Colonic mucosa (tissue), 4 donors: ENCODE results near the gene OR52E2. TPM values are rescaled to one million over a fixed set of nuclear protein-coding genes. Genes with fewer than 3 reads are reported as not detected.
"Not testable (repeated sequence)": the region's sequence is repeated elsewhere in the genome, so short reads cannot be mapped to it uniquely, and the experiment has no call there.

Source experiments
- DNase-seq: peaks from one replicate; pipeline ENCODE4 v3.0.0-alpha.2; 2020
- H3K27ac ChIP-seq: fragments of 200-600 bp; one replicate; pipeline ENCODE4 v1.8.0; 2021
- H3K27me3 ChIP-seq: fragments of 200-600 bp; one replicate; pipeline ENCODE4 v1.8.0; 2021
- H3K36me3 ChIP-seq: fragments of 200-600 bp; one replicate; pipeline ENCODE4 v1.8.0; 2021
- H3K4me1 ChIP-seq: fragments of 200-600 bp; one replicate; pipeline ENCODE4 v1.8.0; 2021; ENCODE audit warnings: mild to moderate bottlenecking
- H3K4me3 ChIP-seq: fragments of 200-600 bp; one replicate; pipeline ENCODE4 v1.8.0; 2021
- H3K9ac ChIP-seq, 2 donors: one replicate each; pipeline ENCODE4 v1.7.0; 2013; ENCODE audit warnings: control low read depth in 2 of 2, low read depth in 2 of 2, low read length in 2 of 2
- H3K9me3 ChIP-seq: fragments of 200-600 bp; one replicate; pipeline ENCODE4 v1.8.0; 2021
- intact Hi-C: fragments of 100-400 bp; cut with DNase I; formaldehyde crosslinking; loops from one replicate; pipeline ENCODE4 v1.14.1; 2022
- total RNA-seq, 2 donors: library from RNA; stranded (reverse); fragmentation: NEBNext Ultra II Directional in 1 of 2; extraction: Animal tissue kit (Norgen Biotek cat#: 25700) in 1 of 2; gene quantifications; one replicate each; pipeline ENCODE4 v1.2.1, GENCODE V29; 2021
- TF ChIP-seq, protein P1 (sequence below): fragments of 200-600 bp; IDR thresholded peaks from one replicate; pipeline ENCODE4 v1.8.0; 2022; ENCODE audit warnings: antibody characterized with exemption, mild to moderate bottlenecking
- donor health status: healthy.
- donor health status: DM: no; HTN: no; CAD: no.
- donor health status: DM: no; HTN: no; CAD: no.

OR52E2 gene
- total RNA-seq, 2 donors from 2014 or later, result not detected

GRCh38 chr11:5071799-5072198, 12.4 kb upstream of the OR52E2 start:
- Histone ChIP-seq H3K9ac (no peak overlapping the region), H3K36me3 (no peaks in the 10 kb centered on the region), H3K27me3 (no peaks in the 10 kb centered on the region), H3K4me1 (no peaks in the 10 kb centered on the region), H3K9me3 (no peaks in the 10 kb centered on the region), H3K27ac (no peak overlapping the region), H3K4me3 (no peak overlapping the region)
- TF ChIP-seq, protein P1, sequence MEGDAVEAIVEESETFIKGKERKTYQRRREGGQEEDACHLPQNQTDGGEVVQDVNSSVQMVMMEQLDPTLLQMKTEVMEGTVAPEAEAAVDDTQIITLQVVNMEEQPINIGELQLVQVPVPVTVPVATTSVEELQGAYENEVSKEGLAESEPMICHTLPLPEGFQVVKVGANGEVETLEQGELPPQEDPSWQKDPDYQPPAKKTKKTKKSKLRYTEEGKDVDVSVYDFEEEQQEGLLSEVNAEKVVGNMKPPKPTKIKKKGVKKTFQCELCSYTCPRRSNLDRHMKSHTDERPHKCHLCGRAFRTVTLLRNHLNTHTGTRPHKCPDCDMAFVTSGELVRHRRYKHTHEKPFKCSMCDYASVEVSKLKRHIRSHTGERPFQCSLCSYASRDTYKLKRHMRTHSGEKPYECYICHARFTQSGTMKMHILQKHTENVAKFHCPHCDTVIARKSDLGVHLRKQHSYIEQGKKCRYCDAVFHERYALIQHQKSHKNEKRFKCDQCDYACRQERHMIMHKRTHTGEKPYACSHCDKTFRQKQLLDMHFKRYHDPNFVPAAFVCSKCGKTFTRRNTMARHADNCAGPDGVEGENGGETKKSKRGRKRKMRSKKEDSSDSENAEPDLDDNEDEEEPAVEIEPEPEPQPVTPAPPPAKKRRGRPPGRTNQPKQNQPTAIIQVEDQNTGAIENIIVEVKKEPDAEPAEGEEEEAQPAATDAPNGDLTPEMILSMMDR, result no peak
- DNase-seq, result no peak
- intact Hi-C loops, result no loop called here

GRCh38 chr11:5069272-5069671, 9.8 kb upstream of the OR52E2 start, which contains the start of gene OR52E1:
TSS of gene OR52E1 (plus strand) at chr11:5069572.
- Histone ChIP-seq H3K27ac (no peak within 1 kb of the TSS), H3K36me3 (no peaks in the 10 kb centered on the region), H3K27me3 (no peaks in the 10 kb centered on the region), H3K4me3 (no peak within 1 kb of the TSS), H3K9ac (no peak within 1 kb of the TSS), H3K9me3 (no peaks in the 10 kb centered on the region), H3K4me1 (no peaks in the 10 kb centered on the region)
- intact Hi-C loops, result no loop called here
- TF ChIP-seq, protein P1, result no peak
- DNase-seq, result no peak

DNA sequence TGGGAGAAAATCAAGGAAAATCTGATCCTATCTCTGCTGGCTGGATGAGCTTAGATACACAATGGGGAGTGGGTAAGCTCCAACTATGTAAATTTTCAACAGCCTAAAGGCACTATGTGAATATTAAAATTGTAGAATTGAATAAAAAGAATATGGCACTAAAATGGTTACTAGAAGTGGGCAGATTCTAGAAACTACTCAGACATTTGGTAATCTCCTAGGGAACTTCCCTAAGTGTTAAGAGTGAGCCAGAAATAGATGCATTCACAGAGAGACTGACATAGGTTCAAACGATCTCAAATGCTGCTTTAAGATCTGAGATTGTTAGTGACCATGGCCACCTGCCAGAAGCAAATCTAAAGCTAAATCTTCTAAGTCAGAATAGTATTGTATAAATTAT, 5.6 kb upstream of the OR52E2 start:
- no peaks in the 10 kb centered on the region for H3K9me3 ChIP-seq
- H3K4me3 ChIP-seq, result no peak overlapping the region
- no peaks in the 10 kb centered on the region for H3K4me1 ChIP-seq
- H3K9ac ChIP-seq, result no peak overlapping the region
- H3K36me3 ChIP-seq, result no peaks in the 10 kb centered on the region
- intact Hi-C loops, result no loop called here
- no peak for DNase-seq
- TF ChIP-seq, protein P1, result no peak
- H3K27ac ChIP-seq, result no peak overlapping the region
- no peaks in the 10 kb centered on the region for H3K27me3 ChIP-seq

GRCh38 chr11:5058679-5059078, 748 bp downstream of the OR52E2 start:
- H3K27me3 ChIP-seq, H3K27ac ChIP-seq, H3K9ac ChIP-seq, H3K4me3 ChIP-seq, DNase-seq, H3K9me3 ChIP-seq, H3K4me1 ChIP-seq, H3K36me3 ChIP-seq, intact Hi-C loops: not testable (repeated sequence)

- H3K4me1 ChIP-seq, result no peaks in the 10 kb centered on the region
Measured at GRCh38 chr11:5046754-5047330, 12.6 kb downstream of the OR52E2 start.

DNA sequence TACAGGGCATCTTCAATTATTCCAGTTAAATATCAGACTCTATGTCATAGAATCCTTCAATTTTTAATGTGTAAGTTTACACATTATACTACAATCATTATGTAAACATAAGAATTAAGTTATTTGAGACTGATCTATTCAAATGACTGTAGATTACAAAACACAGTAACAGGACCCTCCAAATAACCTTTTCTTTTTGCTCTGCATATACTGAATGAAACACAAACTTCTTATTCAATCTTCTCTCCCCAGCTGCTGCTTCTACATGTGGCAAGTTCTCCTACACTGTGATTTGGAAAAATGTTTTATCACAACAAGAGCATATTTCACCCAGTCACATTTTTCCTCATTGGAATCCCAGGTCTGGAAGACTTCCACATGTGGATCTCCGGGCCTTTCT, 13.2 kb downstream of the OR52E2 start, which contains the start of gene OR52J3:
OR52J3 (plus strand) TSS at position 301 of the 400 bp plus-strand sequence; CDS start at position 301, 0 bp downstream.
- Histone ChIP-seq H3K9me3 (no peaks in the 10 kb centered on the region), H3K27ac (no peak within 1 kb of the TSS), H3K4me1 (no peaks in the 10 kb centered on the region), H3K4me3 (no peak within 1 kb of the TSS), H3K36me3 (no peaks in the 10 kb centered on the region), H3K27me3 (no peaks in the 10 kb centered on the region), H3K9ac (no peak within 1 kb of the TSS)
- DNase-seq, result no peak
- intact Hi-C loops, result no loop called here
- TF ChIP-seq, protein P1, result no peak

More at GRCh38 chr11:5046754-5047330, 12.6 kb downstream of the OR52E2 start:
- Histone ChIP-seq H3K4me3 (no peak overlapping the region), H3K27me3 (no peaks in the 10 kb centered on the region), H3K27ac (no peak overlapping the region), H3K9ac (no peak overlapping the region), H3K9me3 (no peaks in the 10 kb centered on the region), H3K36me3 (no peaks in the 10 kb centered on the region)
- DNase-seq, result no peak
- intact Hi-C loops, result no loop called here
- TF ChIP-seq, protein P1, result no peak
